Body of pancreas (tissue), 4 donors: ENCODE results near the gene TICAM1.

ENCODE experiments used
- CTCF ChIP-seq, 7 experiments: fragments of 450-650 bp in 4 of 7; fragments of 200-600 bp in 3 of 7; sonication (generic) in 3 of 7; IDR thresholded peaks; one replicate each; pipeline ENCODE4 v1.5.1; 2016 to 2019; ENCODE audit warnings: antibody characterized with exemption in 7 of 7
- POLR2A ChIP-seq, 3 donors: fragments of 450-650 bp; IDR thresholded peaks; one replicate each; pipeline ENCODE4 v1.6.1; 2016; ENCODE audit warnings: antibody characterized with exemption in 3 of 3, mild to moderate bottlenecking in 2 of 3

GRCh38 chr19:4801085-4801619 is 30.4 kb downstream of the TICAM1 start:
- TF ChIP-seq CTCF (IDR thresholded peaks at IDR 0.05) (no peak), POLR2A (IDR thresholded peaks at IDR 0.05) (no peak)
